HG02884 (cell line): ENCODE results near the gene ZC3H7A.

Experiments used
- ATAC-seq: cut with Tn5 transposase; IDR thresholded peaks from one replicate; pipeline ENCODE4 v1.9.1; 2021; ENCODE audit warnings: mild to moderate bottlenecking, moderate library complexity; ENCODE audit not compliant: unreplicated experiment

The ZC3H7A gene

GRCh38 chr16:11708421-11708820 lies 88.6 kb downstream of the ZC3H7A start:
- no peak for ATAC-seq

- ATAC-seq, result no peak
These were observed 89.3 kb downstream of the ZC3H7A start for GRCh38 chr16:11707679-11708197.

DNA sequence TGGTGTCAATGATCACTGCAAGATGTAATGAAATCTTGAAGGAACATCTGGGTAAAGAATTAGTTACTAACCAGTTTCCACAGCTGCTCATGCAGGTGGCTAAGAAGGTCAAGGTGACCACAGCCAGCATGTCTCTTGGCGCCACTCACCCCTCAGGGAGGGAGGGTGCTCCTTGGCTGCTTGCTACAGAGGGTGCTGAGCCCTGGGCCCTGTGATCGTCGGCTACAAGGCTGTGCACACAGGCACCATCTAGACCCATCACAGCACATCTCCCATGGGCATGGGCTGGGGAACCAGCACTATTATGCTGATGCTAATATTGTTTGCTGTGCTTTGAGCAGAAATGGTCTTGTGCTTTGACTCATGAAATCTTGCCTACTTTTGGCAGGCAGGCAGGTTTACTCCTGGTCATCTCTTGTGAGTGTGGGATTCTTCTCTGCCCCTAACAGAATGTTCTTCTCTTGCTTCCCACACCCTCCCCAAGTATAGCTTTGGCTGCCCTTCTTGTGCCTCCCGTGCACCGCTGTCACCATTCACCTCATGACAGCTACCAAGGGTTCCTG lies 90.8 kb downstream of the ZC3H7A start:
- no peak for ATAC-seq

DNA sequence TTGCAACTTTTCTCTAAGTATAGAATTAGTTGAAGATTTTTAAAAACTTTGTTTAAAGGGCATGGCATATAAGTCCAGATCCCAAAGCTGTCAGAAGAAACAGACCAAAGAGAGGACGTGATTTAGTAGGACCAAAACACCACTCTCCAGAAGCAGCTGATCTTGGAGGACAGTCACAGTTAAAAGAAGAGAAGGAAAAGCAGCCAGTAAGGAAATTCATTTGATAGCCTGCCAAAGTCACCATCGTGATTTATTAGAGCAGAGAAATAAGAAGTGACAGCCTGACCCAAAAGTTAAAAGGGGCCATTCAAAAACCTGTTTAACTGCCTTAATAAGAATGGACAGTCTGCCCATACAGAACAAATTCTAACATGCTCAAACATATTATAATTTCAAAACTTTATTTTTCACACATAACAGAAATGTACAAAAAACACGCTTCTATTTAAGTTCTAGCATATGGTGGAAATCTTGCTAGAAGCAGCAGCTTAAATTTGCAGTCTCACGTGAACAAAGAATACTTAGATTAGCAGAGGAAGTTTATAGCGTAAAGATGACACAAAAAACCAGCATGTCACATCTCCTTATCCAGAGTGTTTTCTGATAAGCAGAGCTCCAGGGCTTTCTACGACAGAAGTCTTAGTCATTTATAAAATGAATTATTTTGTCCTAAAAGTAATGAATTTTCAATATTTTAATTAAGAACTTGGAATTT lies 91.6 kb downstream of the ZC3H7A start:
- no peak for ATAC-seq
